Skeletal muscle tissue (tissue), 4 donors: ENCODE measurements around the gene MOSMO. TPM values are rescaled to one million over a fixed set of nuclear protein-coding genes. Genes with fewer than 3 reads are reported as not detected.
A peak's percentile ranks its signal among the peaks of the same experiment; 100 is the strongest.

Experiments
- H3K27ac ChIP-seq: one replicate; pipeline ENCODE4 v1.7.0; 2013; ENCODE audit warnings: mild to moderate bottlenecking, low read depth, low read length, inconsistent platforms
- H3K27me3 ChIP-seq, 3 donors: one replicate each; pipeline ENCODE4 v1.7.0; 2013; ENCODE audit warnings: low read length in 3 of 3; ENCODE audit not compliant: control insufficient read depth in 3 of 3, insufficient read depth in 3 of 3
- H3K36me3 ChIP-seq, 3 donors: one replicate each; pipeline ENCODE4 v1.7.0; 2013; ENCODE audit warnings: low read length in 3 of 3; ENCODE audit not compliant: control insufficient read depth in 3 of 3, insufficient read depth in 3 of 3
- H3K4me1 ChIP-seq, 3 donors: one replicate each; pipeline ENCODE4 v1.7.0; 2013; ENCODE audit warnings: low read length in 3 of 3, mild to moderate bottlenecking in 3 of 3; ENCODE audit not compliant: control insufficient read depth in 3 of 3, insufficient read depth in 3 of 3
- H3K4me3 ChIP-seq, 3 donors: one replicate each; pipeline ENCODE4 v1.7.0; 2013; ENCODE audit warnings: low read length in 3 of 3
- H3K9ac ChIP-seq, 3 donors: one replicate each; pipeline ENCODE4 v1.7.0; 2013; ENCODE audit warnings: low read length in 3 of 3, mild to moderate bottlenecking in 3 of 3, moderate library complexity in 2 of 3, low read depth in 1 of 3
- H3K9me3 ChIP-seq, 3 donors: one replicate each; pipeline ENCODE4 v1.7.0; 2013; ENCODE audit warnings: low read length in 3 of 3; ENCODE audit not compliant: control insufficient read depth in 3 of 3
- total RNA-seq: library from RNA; depleted of rRNA; stranded (reverse); fragments of >200 nt; gene quantifications from one replicate; pipeline ENCODE4 v1.2.3, GENCODE V29; 2014
- donor health status: Osteomylitis.

MOSMO gene
- total RNA-seq: 14.1 TPM

GRCh38 chr16:22007509-22008214 is at the start of gene MOSMO:
TSS of gene MOSMO (plus strand) at chr16:22008111. CDS start at chr16:22008302, 191 bp downstream.
- Histone ChIP-seq H3K36me3 (no peaks in the 10 kb centered on the region), H3K4me1 (peaks cover 19 to 23% (median 20%) of the 10 kb centered on the region in 3 donors), H3K9ac (peak within 1 kb of the TSS; percentile 81 to 90 (median 86)), H3K9me3 (no peaks in the 10 kb centered on the region), H3K27me3 (no peaks in the 10 kb centered on the region), H3K27ac (peak within 1 kb of the TSS; percentile 85), H3K4me3 (peak within 1 kb of the TSS; percentile 78 to 84 (median 82))

DNA sequence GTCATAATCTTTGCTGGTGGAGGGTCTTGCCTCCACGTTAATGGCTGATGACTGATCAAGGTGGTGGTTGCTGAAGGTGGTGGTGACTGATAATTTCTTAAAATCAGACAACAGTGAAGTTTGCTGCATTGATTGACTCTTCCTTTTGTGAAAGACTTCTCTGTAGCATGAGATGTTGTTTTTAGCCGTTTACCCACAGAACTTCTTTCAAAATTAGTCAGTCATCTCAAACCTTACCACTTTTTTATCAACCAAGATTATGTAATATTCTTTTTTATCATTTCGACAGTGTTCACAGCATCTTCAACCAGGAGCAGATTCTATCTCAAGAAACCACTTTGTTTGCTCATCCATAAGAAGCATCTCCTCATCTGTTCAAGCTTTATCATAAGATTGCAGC is 48.9 kb upstream of the MOSMO start:
- Histone ChIP-seq H3K9me3 (no peaks in the 10 kb centered on the region), H3K27ac (no peak overlapping the region)

GRCh38 chr16:21962475-21962874 is 45.4 kb upstream of the MOSMO start:
- Histone ChIP-seq H3K36me3 (peaks cover 75 to 90% (median 82%) of the 10 kb centered on the region in 3 donors), H3K4me1 (peaks cover 0 to 2% (median 0%) of the 10 kb centered on the region in 3 donors), H3K27ac (no peak overlapping the region), H3K27me3 (no peaks in the 10 kb centered on the region), H3K4me3 (no peak overlapping the region), H3K9me3 (no peaks in the 10 kb centered on the region), H3K9ac (no peak overlapping the region)

More for the DNA sequence above, 48.9 kb upstream of the MOSMO start:
- Histone ChIP-seq H3K4me1 (peaks cover 11 to 14% (median 13%) of the 10 kb centered on the region in 3 donors), H3K4me3 (no peak overlapping the region), H3K27me3 (no peaks in the 10 kb centered on the region), H3K9ac (no peak overlapping the region), H3K36me3 (peaks cover 56 to 66% (median 60%) of the 10 kb centered on the region in 3 donors)

- Histone ChIP-seq H3K27me3 (no peaks in the 10 kb centered on the region), H3K27ac (no peak overlapping the region)
Measured at GRCh38 chr16:21963887-21964286, 44.0 kb upstream of the MOSMO start.

DNA sequence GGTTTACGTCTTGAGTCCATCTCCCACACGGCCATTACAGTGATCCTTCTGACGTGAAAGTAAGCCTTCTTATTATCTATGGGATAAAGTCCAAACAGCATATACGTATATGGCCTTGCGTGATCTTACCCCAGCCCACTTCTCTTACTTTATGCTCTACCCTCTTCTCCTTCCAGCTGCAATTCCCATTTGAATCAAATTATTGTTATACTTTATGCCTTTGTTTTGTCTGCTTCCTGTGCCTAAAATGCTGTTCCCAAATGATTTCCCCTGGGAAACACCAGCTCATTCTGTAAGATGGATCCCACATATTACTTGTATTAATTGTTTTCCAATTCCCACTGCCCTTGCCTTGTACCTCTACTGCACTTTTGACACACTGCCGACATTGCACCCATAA is 43.6 kb upstream of the MOSMO start:
- Histone ChIP-seq H3K4me1 (no peaks in the 10 kb centered on the region), H3K27me3 (no peaks in the 10 kb centered on the region), H3K27ac (no peak overlapping the region), H3K36me3 (peaks cover 67 to 91% (median 81%) of the 10 kb centered on the region in 3 donors), H3K9ac (no peak overlapping the region), H3K4me3 (no peak overlapping the region), H3K9me3 (no peaks in the 10 kb centered on the region)

More at GRCh38 chr16:21963887-21964286, 44.0 kb upstream of the MOSMO start:
- no peaks in the 10 kb centered on the region for H3K4me1 ChIP-seq
- H3K9ac ChIP-seq: no peak overlapping the region
- H3K4me3 ChIP-seq: no peak overlapping the region
- peaks cover 71 to 91% (median 83%) of the 10 kb centered on the region in 3 donors for H3K36me3 ChIP-seq
- H3K9me3 ChIP-seq: no peaks in the 10 kb centered on the region

DNA sequence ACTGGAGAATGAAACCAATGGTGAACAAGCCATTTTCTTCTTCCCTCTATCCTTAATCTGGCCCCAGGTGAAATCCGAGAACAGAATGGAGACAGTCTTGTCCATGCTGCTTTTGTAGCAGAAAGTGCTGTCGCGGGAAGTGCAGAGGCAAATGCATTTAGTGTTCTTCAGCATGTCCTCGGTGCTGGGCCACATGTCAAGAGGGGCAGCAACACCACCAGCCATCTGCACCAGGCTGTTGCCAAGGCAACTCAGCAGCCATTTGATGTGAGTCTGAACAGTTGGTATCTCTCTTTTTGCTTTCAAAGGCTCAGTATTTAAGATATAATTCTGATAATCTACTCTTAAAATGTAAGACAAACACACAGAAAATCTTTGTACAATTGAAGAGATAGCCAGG is 36.1 kb upstream of the MOSMO start:
- H3K9me3 ChIP-seq: no peaks in the 10 kb centered on the region
- H3K27ac ChIP-seq: no peak overlapping the region
- peaks cover 59 to 94% (median 89%) of the 10 kb centered on the region in 3 donors for H3K36me3 ChIP-seq
- no peak overlapping the region for H3K9ac ChIP-seq
- H3K27me3 ChIP-seq: no peaks in the 10 kb centered on the region
- H3K4me1 ChIP-seq: no peaks in the 10 kb centered on the region
- no peak overlapping the region for H3K4me3 ChIP-seq

- Histone ChIP-seq H3K9ac (no peak overlapping the region), H3K27ac (no peak overlapping the region), H3K36me3 (peaks cover 72 to 95% (median 91%) of the 10 kb centered on the region in 3 donors), H3K27me3 (no peaks in the 10 kb centered on the region), H3K4me1 (no peaks in the 10 kb centered on the region), H3K9me3 (no peaks in the 10 kb centered on the region), H3K4me3 (no peak overlapping the region)
Measured at GRCh38 chr16:21973945-21974344, 34.0 kb upstream of the MOSMO start.

DNA sequence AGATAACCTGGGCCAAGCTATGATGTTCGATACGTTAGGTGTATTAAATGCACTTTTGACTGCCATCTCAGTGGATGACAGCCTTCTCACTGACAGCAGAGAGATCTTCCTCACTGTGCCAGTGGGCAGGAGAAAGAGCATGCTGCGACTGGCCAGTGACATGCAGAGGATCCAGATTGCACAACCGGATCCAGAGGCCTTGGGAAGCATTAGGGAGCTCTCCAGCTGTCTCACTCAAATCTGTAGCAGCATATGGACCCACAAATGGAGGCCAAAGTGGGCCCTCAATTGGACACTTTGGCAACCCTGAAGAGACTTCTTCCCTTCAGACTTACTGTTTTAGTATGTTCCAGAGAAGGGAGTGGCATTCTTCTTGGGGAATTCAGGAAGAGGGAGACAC is 27.9 kb upstream of the MOSMO start:
- Histone ChIP-seq H3K9ac (no peak overlapping the region), H3K36me3 (peaks cover 82 to 95% (median 93%) of the 10 kb centered on the region in 3 donors), H3K27me3 (no peaks in the 10 kb centered on the region), H3K9me3 (no peaks in the 10 kb centered on the region), H3K27ac (no peak overlapping the region), H3K4me3 (no peak overlapping the region), H3K4me1 (no peaks in the 10 kb centered on the region)

- Histone ChIP-seq H3K27ac (no peak overlapping the region), H3K4me3 (no peak overlapping the region), H3K4me1 (no peaks in the 10 kb centered on the region), H3K9ac (no peak overlapping the region), H3K9me3 (no peaks in the 10 kb centered on the region), H3K27me3 (no peaks in the 10 kb centered on the region), H3K36me3 (peaks cover 62 to 78% (median 75%) of the 10 kb centered on the region in 3 donors)
Measured at GRCh38 chr16:21982108-21982507, 25.8 kb upstream of the MOSMO start.

DNA sequence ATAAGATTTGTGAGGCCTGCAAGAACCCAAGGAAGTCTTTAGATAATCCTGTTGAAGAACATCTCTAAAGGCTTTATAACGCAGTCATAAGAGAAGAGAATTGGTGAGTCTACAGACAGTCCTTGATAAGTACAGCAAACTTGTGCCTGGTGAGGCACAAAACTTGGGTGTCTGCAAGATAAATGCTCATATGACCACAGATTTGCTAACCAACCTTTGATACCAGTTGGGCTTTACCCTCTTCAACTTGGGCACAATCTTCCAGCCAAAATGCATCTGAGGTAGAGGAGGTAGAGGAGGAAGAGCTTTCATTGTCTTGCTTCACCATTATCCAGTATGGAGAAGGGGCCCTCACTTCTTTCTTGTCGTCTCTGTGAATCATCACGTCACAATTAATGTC is 23.8 kb upstream of the MOSMO start:
- no peaks in the 10 kb centered on the region for H3K27me3 ChIP-seq
- H3K9ac ChIP-seq: no peak overlapping the region
- no peak overlapping the region for H3K4me3 ChIP-seq
- peaks cover 46 to 59% (median 58%) of the 10 kb centered on the region in 3 donors for H3K36me3 ChIP-seq
- no peak overlapping the region for H3K27ac ChIP-seq
- peaks cover 0 to 3% (median 2%) of the 10 kb centered on the region in 3 donors for H3K4me1 ChIP-seq
- no peaks in the 10 kb centered on the region for H3K9me3 ChIP-seq
